Erythroblast (primary cell): ENCODE measurements around the gene KIF5A.

ENCODE experiments used
- GATA1 ChIP-seq: IDR thresholded peaks from 2 replicates; pipeline ENCODE4 v1.6.1; 2011; ENCODE audit warnings: low read depth, mild to moderate bottlenecking, control low read depth, low read length, moderate library complexity
- POLR2A ChIP-seq: IDR thresholded peaks from 2 replicates; pipeline ENCODE4 v1.6.1; 2011; ENCODE audit warnings: mild to moderate bottlenecking, low read length

DNA sequence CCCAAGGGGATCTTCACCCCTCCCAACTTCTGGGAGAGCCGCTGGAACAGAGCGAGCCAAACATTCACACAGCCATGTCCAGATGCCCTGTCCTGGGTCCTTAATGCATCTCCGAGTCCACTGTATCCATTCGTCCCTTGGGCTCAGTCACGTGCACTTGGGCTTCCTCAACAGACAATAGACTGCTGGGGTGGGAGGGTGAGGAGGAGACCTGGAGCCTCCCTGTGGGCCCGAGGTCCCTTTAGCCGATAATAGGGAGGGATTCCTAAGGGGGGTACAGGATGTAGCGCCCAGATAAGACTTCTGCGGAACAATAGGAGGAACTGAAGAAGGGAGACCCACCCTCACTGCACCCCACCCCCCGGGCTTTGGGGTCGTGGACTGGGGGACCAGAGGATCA lies 68.1 kb downstream of the KIF5A start:
- TF ChIP-seq POLR2A = no peak
- no peak for TF ChIP-seq GATA1
